ENCODE results near the gene ERRFI1. TPM values are rescaled to one million over a fixed set of nuclear protein-coding genes. Genes with fewer than 3 reads are reported as not detected.

The ERRFI1 gene
- total RNA-seq, 4 donors from 2014 or later, result 10.0 to 101 (median 70.0) TPM

- H3K9me3 ChIP-seq, result no peaks in the 10 kb centered on the region
- in situ Hi-C loops (cut with MboI; ENCODE audit: low pct_ligation_motif_present in 1 of 4, low pct_unique_long_range_greater_than_20kb in 1 of 4, low sequenced_read_pairs in 3 of 4) (loop anchor here in 1 of 4 donors (25.0 kb wide), 1 partner anchor 867 kb away; no protein-coding TSS in a partner anchor), intact Hi-C loops (cut with DNase I; ENCODE audit: low total_unique reads) (no loop called here)
- 75 to 96% methylated on average over 1 of the region's 1 CpG for WGBS, 2 donors (ENCODE audit: low coverage in 1 of 2)
- no peak overlapping the region for H3K27ac ChIP-seq
- no peaks in the 10 kb centered on the region for H3K36me3 ChIP-seq
- TF ChIP-seq POLR2A (IDR thresholded peaks at IDR 0.05) (no peak), POLR2AphosphoS5 (IDR thresholded peaks at IDR 0.05) (no peak), EP300 (IDR thresholded peaks at IDR 0.05; ENCODE audit: low read depth) (no peak)
- TF ChIP-seq, protein P1, sequence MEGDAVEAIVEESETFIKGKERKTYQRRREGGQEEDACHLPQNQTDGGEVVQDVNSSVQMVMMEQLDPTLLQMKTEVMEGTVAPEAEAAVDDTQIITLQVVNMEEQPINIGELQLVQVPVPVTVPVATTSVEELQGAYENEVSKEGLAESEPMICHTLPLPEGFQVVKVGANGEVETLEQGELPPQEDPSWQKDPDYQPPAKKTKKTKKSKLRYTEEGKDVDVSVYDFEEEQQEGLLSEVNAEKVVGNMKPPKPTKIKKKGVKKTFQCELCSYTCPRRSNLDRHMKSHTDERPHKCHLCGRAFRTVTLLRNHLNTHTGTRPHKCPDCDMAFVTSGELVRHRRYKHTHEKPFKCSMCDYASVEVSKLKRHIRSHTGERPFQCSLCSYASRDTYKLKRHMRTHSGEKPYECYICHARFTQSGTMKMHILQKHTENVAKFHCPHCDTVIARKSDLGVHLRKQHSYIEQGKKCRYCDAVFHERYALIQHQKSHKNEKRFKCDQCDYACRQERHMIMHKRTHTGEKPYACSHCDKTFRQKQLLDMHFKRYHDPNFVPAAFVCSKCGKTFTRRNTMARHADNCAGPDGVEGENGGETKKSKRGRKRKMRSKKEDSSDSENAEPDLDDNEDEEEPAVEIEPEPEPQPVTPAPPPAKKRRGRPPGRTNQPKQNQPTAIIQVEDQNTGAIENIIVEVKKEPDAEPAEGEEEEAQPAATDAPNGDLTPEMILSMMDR (IDR thresholded peaks at IDR 0.05), result no peak
- no peaks in the 10 kb centered on the region for H3K4me1 ChIP-seq
- DNase-seq, result no peak
- H3K27me3 ChIP-seq, result no peaks in the 10 kb centered on the region
- H3K4me3 ChIP-seq, result no peak overlapping the region
Measured at GRCh38 chr1:7994827-7995226, 31.3 kb downstream of the ERRFI1 start.

DNA sequence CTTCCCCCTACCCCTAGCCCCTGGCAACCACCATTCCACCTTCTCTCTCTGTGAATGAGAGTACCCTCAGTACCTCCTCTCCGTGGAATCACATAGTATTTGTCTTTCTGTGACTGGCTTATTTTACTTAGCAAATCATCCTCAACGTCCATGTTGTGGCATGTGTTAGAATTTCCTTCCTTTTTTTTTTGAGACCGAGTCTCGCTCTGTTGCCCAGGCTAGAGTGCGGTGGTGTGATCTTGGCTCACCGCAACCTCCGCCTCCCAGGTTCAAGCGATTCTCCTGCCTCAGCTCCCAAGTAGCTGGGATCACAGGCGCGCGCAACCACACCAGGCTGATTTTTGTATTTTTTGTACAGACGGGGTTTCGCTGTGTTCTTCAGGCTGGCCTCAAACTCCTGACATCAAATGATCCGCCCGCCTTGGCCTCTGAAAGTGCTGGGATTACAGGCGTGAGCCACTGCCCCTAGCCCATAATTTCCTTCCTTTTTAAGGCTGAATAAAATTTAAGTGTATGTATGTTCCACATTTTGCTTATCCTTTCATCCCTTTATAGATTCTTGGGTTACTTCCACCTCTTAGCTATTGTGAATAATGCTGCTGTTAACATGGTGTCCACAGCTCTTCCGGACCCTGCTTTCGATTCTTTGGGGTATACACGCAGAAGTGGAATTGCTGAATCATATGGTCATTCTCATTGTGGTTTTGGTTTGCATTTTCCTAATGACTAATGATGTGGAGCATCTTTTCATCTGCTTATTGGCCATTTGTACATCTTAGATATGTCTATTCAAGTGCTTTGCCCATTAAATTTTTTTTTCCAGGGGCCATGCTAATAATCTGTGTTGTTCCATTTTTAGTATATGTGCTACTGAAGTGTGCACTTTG, 32.3 kb downstream of the ERRFI1 start:
- no peaks in the 10 kb centered on the region for H3K4me1 ChIP-seq
- 74 to 86% methylated on average over 5 to 19 of the region's 19 CpGs for WGBS, 2 donors (ENCODE audit: low coverage in 1 of 2)
- intact Hi-C loops (cut with DNase I; ENCODE audit: low total_unique reads) (no loop called here), in situ Hi-C loops (cut with MboI; ENCODE audit: low pct_ligation_motif_present in 1 of 4, low pct_unique_long_range_greater_than_20kb in 1 of 4, low sequenced_read_pairs in 3 of 4) (loop anchor here in 1 of 4 donors (25.0 kb wide), 1 partner anchor 868 kb away; no protein-coding TSS in a partner anchor)
- no peak overlapping the region for H3K4me3 ChIP-seq
- no peaks in the 10 kb centered on the region for H3K36me3 ChIP-seq
- TF ChIP-seq POLR2A (IDR thresholded peaks at IDR 0.05) (no peak), POLR2AphosphoS5 (IDR thresholded peaks at IDR 0.05) (no peak), EP300 (IDR thresholded peaks at IDR 0.05; ENCODE audit: low read depth) (no peak)
- TF ChIP-seq, protein P1 (IDR thresholded peaks at IDR 0.05), result no peak
- no peak for DNase-seq
- H3K27me3 ChIP-seq, result no peaks in the 10 kb centered on the region
- H3K9me3 ChIP-seq, result no peaks in the 10 kb centered on the region
- no peak overlapping the region for H3K27ac ChIP-seq

DNA sequence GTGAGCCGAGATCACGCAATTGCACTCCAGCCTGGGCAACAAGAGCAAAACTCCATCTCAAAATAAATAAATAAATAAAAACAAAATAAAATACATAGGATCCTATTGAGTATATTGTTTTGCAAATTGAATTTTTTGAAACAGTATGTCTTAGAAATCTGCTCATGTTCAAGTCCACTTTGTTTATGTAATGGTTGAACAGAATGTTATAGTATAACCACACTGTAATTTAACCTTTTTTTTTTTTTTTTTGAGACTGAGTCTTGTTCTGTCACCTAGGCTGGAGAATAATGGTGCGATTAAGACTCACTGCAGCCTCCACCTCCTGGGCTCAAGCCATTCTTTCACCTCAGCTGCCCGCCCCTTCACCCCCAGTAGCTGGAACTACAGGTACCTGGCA, 33.2 kb downstream of the ERRFI1 start:
- 96 to 100% methylated on average over 4 of the region's 4 CpGs for WGBS, 2 donors (ENCODE audit: low coverage in 1 of 2)
- Histone ChIP-seq H3K9me3 (no peaks in the 10 kb centered on the region), H3K36me3 (no peaks in the 10 kb centered on the region), H3K4me3 (no peak overlapping the region), H3K4me1 (no peaks in the 10 kb centered on the region), H3K27ac (no peak overlapping the region), H3K27me3 (no peaks in the 10 kb centered on the region)
- in situ Hi-C loops (cut with MboI; ENCODE audit: low pct_ligation_motif_present in 1 of 4, low pct_unique_long_range_greater_than_20kb in 1 of 4, low sequenced_read_pairs in 3 of 4), result loop anchor here in 1 of 4 donors (25.0 kb wide), 1 partner anchor 869 kb away; no protein-coding TSS in a partner anchor
- DNase-seq, result no peak
- no peak for TF ChIP-seq POLR2AphosphoS5 (IDR thresholded peaks at IDR 0.05)
- TF ChIP-seq EP300 (IDR thresholded peaks at IDR 0.05; ENCODE audit: low read depth), result no peak
- TF ChIP-seq, protein P1 (IDR thresholded peaks at IDR 0.05), result no peak
- no peak for TF ChIP-seq POLR2A (IDR thresholded peaks at IDR 0.05)
- intact Hi-C loops (cut with DNase I; ENCODE audit: low total_unique reads), result no loop called here

GRCh38 chr1:7991504-7992440, 34.3 kb downstream of the ERRFI1 start:
- intact Hi-C loops (cut with DNase I; ENCODE audit: low total_unique reads) (no loop called here), in situ Hi-C loops (cut with MboI; ENCODE audit: low pct_ligation_motif_present in 1 of 4, low pct_unique_long_range_greater_than_20kb in 1 of 4, low sequenced_read_pairs in 3 of 4) (loop anchor here in 1 of 4 donors (25.0 kb wide), 1 partner anchor 871 kb away; no protein-coding TSS in a partner anchor)
- WGBS, 2 donors (ENCODE audit: low coverage in 1 of 2), result 93 to 94% methylated on average over 13 to 18 of the region's 18 CpGs

More at GRCh38 chr1:7991504-7992440, 34.3 kb downstream of the ERRFI1 start:
- no peak for TF ChIP-seq EP300 (IDR thresholded peaks at IDR 0.05; ENCODE audit: low read depth)
- no peak for TF ChIP-seq POLR2A (IDR thresholded peaks at IDR 0.05)
- TF ChIP-seq POLR2AphosphoS5 (IDR thresholded peaks at IDR 0.05), result no peak
- TF ChIP-seq, protein P1 (IDR thresholded peaks at IDR 0.05), result no peak
- no peaks in the 10 kb centered on the region for H3K36me3 ChIP-seq
- no peaks in the 10 kb centered on the region for H3K4me1 ChIP-seq
- H3K27ac ChIP-seq, result no peak overlapping the region
- no peaks in the 10 kb centered on the region for H3K27me3 ChIP-seq
- DNase-seq, result no peak
- no peak overlapping the region for H3K4me3 ChIP-seq
- H3K9me3 ChIP-seq, result no peaks in the 10 kb centered on the region
